VCaP (cell line): Measurements from ENCODE around the gene HCAR2.
"Not testable (repeated sequence)": the region's sequence is repeated elsewhere in the genome, so short reads cannot be mapped to it uniquely, and the experiment has no call there.

ENCODE experiments used
- H3K27ac ChIP-seq: fragments of 450-650 bp; 2 replicates; pipeline ENCODE4 v1.5.1; 2017
- TF ChIP-seq, protein P1 (sequence below): fragments of 450-650 bp; conservative IDR thresholded peaks from 2 replicates; pipeline ENCODE4 v1.5.1; 2017; ENCODE audit warnings: mild to moderate bottlenecking, moderate library complexity

HCAR2 gene

GRCh38 chr12:122691566-122691965 is 11.6 kb downstream of the HCAR2 start:
- TF ChIP-seq, protein P1, sequence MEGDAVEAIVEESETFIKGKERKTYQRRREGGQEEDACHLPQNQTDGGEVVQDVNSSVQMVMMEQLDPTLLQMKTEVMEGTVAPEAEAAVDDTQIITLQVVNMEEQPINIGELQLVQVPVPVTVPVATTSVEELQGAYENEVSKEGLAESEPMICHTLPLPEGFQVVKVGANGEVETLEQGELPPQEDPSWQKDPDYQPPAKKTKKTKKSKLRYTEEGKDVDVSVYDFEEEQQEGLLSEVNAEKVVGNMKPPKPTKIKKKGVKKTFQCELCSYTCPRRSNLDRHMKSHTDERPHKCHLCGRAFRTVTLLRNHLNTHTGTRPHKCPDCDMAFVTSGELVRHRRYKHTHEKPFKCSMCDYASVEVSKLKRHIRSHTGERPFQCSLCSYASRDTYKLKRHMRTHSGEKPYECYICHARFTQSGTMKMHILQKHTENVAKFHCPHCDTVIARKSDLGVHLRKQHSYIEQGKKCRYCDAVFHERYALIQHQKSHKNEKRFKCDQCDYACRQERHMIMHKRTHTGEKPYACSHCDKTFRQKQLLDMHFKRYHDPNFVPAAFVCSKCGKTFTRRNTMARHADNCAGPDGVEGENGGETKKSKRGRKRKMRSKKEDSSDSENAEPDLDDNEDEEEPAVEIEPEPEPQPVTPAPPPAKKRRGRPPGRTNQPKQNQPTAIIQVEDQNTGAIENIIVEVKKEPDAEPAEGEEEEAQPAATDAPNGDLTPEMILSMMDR, result no peak
- no peak overlapping the region for H3K27ac ChIP-seq

GRCh38 chr12:122688291-122688690 is 14.9 kb downstream of the HCAR2 start:
- TF ChIP-seq, protein P1, result no peak
- peak overlapping the region; percentile 3; the same call in 1 of the 2 replicates for H3K27ac ChIP-seq

GRCh38 chr12:122687086-122687485 is 16.1 kb downstream of the HCAR2 start:
- no peak overlapping the region for H3K27ac ChIP-seq
- TF ChIP-seq, protein P1, result no peak

DNA sequence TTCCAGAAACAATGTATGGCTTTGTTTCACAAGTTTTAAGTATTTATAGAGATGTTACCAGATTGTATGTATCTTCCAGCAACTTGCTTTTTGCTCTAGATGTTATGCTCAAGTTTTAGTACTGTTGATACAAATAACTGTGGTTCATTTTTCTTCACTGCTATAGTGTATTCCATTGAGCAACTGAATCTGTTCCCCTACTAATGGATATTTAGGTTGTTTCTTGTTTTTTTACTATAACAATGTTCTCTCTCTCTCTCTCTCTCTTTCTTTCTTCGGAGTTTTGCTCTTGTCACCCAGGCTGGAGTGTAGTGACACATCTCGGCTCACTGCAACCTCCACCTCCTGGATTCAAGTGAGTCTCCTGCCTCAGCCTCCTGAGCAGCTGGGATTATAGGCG is 16.6 kb downstream of the HCAR2 start:
- H3K27ac ChIP-seq, result no peak overlapping the region
- TF ChIP-seq, protein P1, result no peak

DNA sequence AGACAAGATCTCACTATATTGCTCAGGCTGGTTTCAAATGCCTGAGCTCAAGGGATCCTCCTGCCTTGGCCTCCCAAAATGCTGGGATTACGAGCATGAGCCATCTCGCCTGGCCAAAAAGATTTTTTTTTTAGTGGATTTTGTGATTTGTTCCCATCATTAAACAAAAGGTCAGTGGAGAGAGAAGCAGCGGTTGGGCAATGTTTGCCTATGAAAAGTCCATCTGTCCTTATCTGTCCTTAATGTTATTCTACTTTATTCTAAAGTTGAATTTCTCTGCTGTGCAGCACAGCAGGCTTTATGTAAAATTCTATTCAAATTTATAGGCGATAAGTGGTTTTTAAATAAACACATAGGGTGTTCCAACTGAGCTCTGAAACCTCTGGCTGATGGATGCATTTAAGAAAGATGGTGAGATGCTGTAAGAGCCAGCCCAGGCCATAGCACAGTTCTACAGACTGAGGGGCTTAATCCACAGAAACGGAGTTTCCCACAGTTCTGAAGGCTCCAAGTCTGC is 18.8 kb downstream of the HCAR2 start:
- no peak overlapping the region for H3K27ac ChIP-seq
- TF ChIP-seq, protein P1, result no peak

- H3K27ac ChIP-seq, result no peak overlapping the region
- TF ChIP-seq, protein P1, result no peak
Observed at GRCh38 chr12:122681814-122682213, 21.3 kb downstream of the HCAR2 start.

DNA sequence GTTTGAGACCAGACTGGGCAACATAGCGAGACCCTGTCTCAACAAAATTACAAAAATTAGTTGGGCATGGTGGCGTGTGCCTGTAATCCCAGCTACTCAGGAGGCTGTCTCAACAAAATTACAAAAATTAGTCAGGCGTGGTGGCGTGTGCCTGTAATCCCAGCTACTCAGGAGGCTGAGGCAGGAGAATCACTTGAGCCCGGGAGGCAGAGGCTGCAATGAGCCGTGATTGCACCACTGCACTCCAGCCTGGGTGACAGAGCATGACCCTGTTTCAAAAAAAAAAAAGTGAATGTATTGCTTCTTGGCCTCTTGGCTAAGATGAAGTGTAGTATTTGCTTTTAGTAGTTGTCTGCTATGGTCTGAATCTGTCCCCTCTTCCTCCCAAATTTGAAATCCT is 22.2 kb downstream of the HCAR2 start:
- H3K27ac ChIP-seq, result not testable (repeated sequence)

DNA sequence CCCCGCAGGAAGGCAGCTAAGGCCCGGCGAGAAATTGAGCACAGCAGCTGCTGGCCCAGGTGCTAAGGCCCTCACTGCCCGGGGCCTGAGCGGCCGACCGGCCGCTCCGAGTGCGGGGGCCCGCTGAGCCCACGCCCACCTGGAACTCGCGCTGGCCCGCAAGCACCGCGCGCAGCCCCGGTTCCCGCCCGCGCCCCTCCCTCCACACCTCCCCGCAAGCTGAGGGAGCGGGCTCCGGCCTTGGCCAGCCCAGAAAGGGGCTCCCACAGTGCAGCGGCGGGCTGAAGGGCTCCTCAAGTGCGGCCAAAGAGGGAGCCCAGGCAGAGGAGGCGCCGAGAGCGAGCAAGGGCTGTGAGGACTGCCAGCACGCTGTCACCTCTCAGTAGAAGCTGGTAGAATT is 26.4 kb downstream of the HCAR2 start:
- not testable (repeated sequence) for H3K27ac ChIP-seq

DNA sequence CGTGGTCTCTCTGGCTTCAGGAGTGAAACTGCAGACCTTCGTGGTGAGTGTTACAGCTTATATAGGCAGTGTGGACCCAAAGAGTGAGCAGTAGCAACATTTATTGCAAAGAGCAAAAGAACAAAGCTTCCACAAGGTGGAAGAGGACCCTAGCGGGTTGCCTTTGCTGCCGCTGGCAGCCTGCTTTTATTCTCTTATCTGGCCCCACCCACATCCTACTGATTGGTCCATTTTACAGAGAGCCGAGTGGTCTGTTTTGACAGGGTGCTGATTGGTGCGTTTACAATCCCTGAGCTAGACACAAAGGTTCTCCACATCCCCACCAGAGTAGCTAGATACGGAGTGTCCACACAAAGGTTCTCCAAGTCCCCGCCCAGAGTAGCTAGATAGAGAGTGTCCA is 27.1 kb downstream of the HCAR2 start:
- not testable (repeated sequence) for H3K27ac ChIP-seq
